ENCODE data around the gene PDXK.
A peak's percentile ranks its signal among the peaks of the same experiment; 100 is the strongest.
"Not testable (repeated sequence)": the region's sequence is repeated elsewhere in the genome, so short reads cannot be mapped to it uniquely, and the experiment has no call there.

Gene PDXK

DNA sequence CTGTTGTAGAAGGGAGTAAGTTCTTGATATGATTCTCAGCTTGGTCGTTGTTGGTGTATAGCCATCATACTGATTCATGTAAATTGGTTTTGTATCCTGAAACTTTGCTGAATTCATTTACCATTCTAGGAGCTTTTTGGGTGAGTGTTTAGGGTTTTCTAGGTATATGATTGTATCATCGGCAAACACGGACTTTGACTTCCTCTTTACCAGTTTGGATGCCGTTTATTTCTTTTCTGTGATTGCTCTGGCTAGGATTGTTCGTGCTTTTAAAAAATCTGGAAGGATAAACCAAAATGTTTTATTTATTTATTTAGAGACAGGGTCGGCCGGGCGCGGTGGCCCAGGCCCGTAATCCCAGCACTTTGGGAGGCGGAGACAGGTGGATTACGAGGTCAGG is 39.0 kb upstream of the PDXK start:
- no peak for DNase-seq (ENCODE audit: low spot score)
- Histone ChIP-seq H3K36me3 (ENCODE audit: low read depth) (peaks cover 92% of the 10 kb centered on the region), H3K4me1 (ENCODE audit: insufficient read depth, poor library complexity, severe bottlenecking) (no peaks in the 10 kb centered on the region), H3K27me3 (ENCODE audit: insufficient read depth, poor library complexity, severe bottlenecking) (no peaks in the 10 kb centered on the region), H3K9me3 (ENCODE audit: severe bottlenecking) (no peaks in the 10 kb centered on the region), H3K4me3 (ENCODE audit: severe bottlenecking) (no peak overlapping the region), H3K27ac (ENCODE audit: poor library complexity, severe bottlenecking) (no peak overlapping the region)
- no peak for ATAC-seq (ENCODE audit: low read depth)
- TF ChIP-seq, protein P1, sequence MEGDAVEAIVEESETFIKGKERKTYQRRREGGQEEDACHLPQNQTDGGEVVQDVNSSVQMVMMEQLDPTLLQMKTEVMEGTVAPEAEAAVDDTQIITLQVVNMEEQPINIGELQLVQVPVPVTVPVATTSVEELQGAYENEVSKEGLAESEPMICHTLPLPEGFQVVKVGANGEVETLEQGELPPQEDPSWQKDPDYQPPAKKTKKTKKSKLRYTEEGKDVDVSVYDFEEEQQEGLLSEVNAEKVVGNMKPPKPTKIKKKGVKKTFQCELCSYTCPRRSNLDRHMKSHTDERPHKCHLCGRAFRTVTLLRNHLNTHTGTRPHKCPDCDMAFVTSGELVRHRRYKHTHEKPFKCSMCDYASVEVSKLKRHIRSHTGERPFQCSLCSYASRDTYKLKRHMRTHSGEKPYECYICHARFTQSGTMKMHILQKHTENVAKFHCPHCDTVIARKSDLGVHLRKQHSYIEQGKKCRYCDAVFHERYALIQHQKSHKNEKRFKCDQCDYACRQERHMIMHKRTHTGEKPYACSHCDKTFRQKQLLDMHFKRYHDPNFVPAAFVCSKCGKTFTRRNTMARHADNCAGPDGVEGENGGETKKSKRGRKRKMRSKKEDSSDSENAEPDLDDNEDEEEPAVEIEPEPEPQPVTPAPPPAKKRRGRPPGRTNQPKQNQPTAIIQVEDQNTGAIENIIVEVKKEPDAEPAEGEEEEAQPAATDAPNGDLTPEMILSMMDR (IDR thresholded peaks at IDR 0.05; ENCODE audit: poor library complexity, severe bottlenecking), result no peak

DNA sequence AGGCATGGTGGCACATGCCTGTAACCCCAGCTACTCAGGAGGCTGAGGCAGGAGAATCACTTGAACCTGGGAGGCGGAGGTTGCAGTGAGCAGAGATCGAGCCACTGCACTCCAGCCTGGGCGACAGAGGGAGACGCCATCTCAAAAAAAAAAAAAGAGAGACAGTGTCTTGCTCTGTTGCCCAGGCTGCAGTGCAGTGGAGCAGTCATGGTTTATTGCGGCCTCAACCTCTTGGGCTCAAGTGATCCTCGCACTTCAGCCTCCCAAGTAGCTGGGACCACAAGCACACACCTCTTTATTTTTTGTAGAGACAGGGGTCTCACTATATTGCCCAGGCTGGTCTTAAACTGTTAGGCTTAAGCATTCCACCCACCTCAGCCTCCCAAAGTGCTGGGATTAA is 38.5 kb upstream of the PDXK start:
- not testable (repeated sequence) for H3K9me3 ChIP-seq (ENCODE audit: severe bottlenecking); DNase-seq (ENCODE audit: low spot score); H3K27ac ChIP-seq (ENCODE audit: poor library complexity, severe bottlenecking); H3K4me3 ChIP-seq (ENCODE audit: severe bottlenecking); ATAC-seq (ENCODE audit: low read depth); H3K4me1 ChIP-seq (ENCODE audit: insufficient read depth, poor library complexity, severe bottlenecking); H3K27me3 ChIP-seq (ENCODE audit: insufficient read depth, poor library complexity, severe bottlenecking)
- H3K36me3 ChIP-seq (ENCODE audit: low read depth), result peaks cover 92% of the 10 kb centered on the region

DNA sequence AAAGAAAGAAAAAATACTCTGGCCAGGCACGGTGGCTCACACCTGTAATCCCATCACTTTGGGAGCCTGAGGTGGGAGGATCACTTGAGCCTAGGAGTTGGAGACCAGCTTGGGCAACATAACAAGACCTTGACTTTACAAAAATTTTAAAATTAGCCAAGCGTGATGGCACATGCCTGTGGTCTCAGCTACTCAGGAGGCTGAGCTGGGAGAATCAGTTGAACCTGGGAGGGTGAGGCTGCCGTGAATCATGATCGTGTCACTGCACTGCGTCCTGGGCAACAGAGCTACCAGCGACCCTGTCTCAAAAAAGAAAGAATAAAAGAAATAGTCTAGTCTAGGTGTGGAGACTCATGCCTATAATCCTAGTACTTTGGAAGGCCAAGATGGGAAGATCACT is 37.3 kb upstream of the PDXK start:
- peaks cover 92% of the 10 kb centered on the region for H3K36me3 ChIP-seq (ENCODE audit: low read depth)
- ATAC-seq (ENCODE audit: low read depth) (peak; percentile 55; the same call in 1 of the 3 replicates), DNase-seq (ENCODE audit: low spot score) (no peak)
- H3K4me1 ChIP-seq (ENCODE audit: insufficient read depth, poor library complexity, severe bottlenecking), result no peaks in the 10 kb centered on the region
- no peak overlapping the region for H3K4me3 ChIP-seq (ENCODE audit: severe bottlenecking)
- no peaks in the 10 kb centered on the region for H3K9me3 ChIP-seq (ENCODE audit: severe bottlenecking)
- TF ChIP-seq, protein P1 (IDR thresholded peaks at IDR 0.05; ENCODE audit: poor library complexity, severe bottlenecking), result no peak
- peak overlapping the region; percentile 11 for H3K27ac ChIP-seq (ENCODE audit: poor library complexity, severe bottlenecking)
- H3K27me3 ChIP-seq (ENCODE audit: insufficient read depth, poor library complexity, severe bottlenecking), result no peaks in the 10 kb centered on the region

DNA sequence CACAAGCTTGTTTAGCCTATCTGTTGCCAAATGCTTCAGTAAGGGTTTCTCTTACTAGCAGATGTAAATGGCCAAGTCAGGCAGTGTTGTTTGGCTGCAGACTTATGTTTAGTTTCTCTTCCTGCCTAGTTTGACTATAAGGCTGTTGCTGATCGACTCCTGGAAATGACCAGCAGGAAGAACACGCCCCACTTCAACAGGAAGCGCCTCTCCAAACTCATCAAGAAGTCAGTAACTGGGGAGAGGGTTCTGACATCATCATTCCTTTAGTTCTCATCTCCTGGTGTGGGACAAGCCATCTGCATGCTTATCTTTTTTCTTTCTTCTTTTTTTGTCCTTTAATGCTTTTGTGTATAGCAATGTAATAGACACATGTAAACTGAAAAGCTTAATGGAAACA is 34.5 kb upstream of the PDXK start:
- Histone ChIP-seq H3K36me3 (ENCODE audit: low read depth) (peaks cover 95% of the 10 kb centered on the region), H3K4me3 (ENCODE audit: severe bottlenecking) (no peak overlapping the region), H3K27ac (ENCODE audit: poor library complexity, severe bottlenecking) (no peak overlapping the region), H3K9me3 (ENCODE audit: severe bottlenecking) (no peaks in the 10 kb centered on the region), H3K4me1 (ENCODE audit: insufficient read depth, poor library complexity, severe bottlenecking) (no peaks in the 10 kb centered on the region), H3K27me3 (ENCODE audit: insufficient read depth, poor library complexity, severe bottlenecking) (no peaks in the 10 kb centered on the region)
- DNase-seq (ENCODE audit: low spot score), result no peak
- no peak for ATAC-seq (ENCODE audit: low read depth)
- TF ChIP-seq, protein P1 (IDR thresholded peaks at IDR 0.05; ENCODE audit: poor library complexity, severe bottlenecking), result no peak

DNA sequence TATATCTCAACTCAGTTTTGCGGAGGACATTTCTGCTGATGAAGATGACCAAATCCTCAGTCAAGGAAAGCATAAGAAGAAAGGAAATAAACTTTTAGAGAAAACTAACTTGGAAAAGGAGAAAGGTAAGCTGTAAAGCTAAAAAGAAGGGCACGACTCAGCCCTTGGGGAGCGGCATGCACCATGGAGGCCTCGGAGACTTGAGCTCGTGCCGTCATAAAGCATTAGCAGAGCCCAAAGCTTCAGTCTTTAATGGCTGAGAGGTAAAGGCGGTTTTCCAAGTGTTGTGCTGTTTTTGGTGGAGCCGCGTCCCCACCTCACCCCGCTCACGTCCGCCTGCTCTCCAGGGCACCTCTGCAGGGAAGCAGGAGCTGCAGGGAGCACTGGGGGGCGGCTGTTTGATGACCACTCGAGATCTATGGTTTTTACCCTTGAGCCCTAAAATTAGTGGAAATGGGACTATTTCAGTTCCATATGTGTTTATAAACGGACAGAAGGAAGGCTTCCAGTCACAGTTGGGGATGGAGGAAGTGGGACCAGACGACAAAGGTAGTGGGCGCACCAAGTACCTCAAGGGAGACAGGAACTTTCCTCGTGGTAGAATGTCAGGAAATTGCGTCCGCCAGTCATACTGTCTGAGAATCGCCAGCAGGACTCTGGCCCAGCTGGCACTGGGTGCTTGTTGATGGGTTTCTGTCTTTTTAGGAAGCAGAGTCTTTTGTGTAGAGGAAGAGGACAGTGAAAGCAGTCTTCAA is 31.9 kb upstream of the PDXK start:
- no peak overlapping the region for H3K27ac ChIP-seq (ENCODE audit: poor library complexity, severe bottlenecking)
- H3K4me1 ChIP-seq (ENCODE audit: insufficient read depth, poor library complexity, severe bottlenecking), result no peaks in the 10 kb centered on the region
- ATAC-seq (ENCODE audit: low read depth) (no peak), DNase-seq (ENCODE audit: low spot score) (no peak)
- no peak overlapping the region for H3K4me3 ChIP-seq (ENCODE audit: severe bottlenecking)
- H3K36me3 ChIP-seq (ENCODE audit: low read depth), result peaks cover 89% of the 10 kb centered on the region
- H3K27me3 ChIP-seq (ENCODE audit: insufficient read depth, poor library complexity, severe bottlenecking), result no peaks in the 10 kb centered on the region
- TF ChIP-seq, protein P1 (IDR thresholded peaks at IDR 0.05; ENCODE audit: poor library complexity, severe bottlenecking), result no peak
- H3K9me3 ChIP-seq (ENCODE audit: severe bottlenecking), result no peaks in the 10 kb centered on the region
